DOHH2 (cell line): ENCODE data around the gene FRMD4B.
"Not testable (repeated sequence)": the region's sequence is repeated elsewhere in the genome, so short reads cannot be mapped to it uniquely, and the experiment has no call there.

ENCODE experiments used
- H3F3A ChIP-seq: fragments of 200-600 bp; sonication (generic), shearing (Covaris generic); 2 replicates; pipeline ENCODE4 v1.6.0; 2016; ENCODE audit warnings: antibody characterized with exemption, mild to moderate bottlenecking; ENCODE audit not compliant: control insufficient read depth, insufficient read depth
- H3K27ac ChIP-seq: fragments of 200-600 bp; sonication (generic); 2 replicates; pipeline ENCODE4 v1.5.1; 2014; ENCODE audit warnings: low read depth, mild to moderate bottlenecking, low read length, moderate library complexity
- H3K27me3 ChIP-seq: fragments of 200-600 bp; sonication (generic); 2 replicates; pipeline ENCODE4 v1.6.1; 2014; ENCODE audit warnings: mild to moderate bottlenecking, low read length, mixed read lengths; ENCODE audit not compliant: control insufficient read depth
- H3K36me3 ChIP-seq: fragments of 200-600 bp; sonication (generic); 2 replicates; pipeline ENCODE4 v1.6.1; 2014; ENCODE audit warnings: mild to moderate bottlenecking, low read length, moderate library complexity, mixed read lengths; ENCODE audit not compliant: control insufficient read depth
- H3K4me1 ChIP-seq: fragments of 200-600 bp; sonication (generic); 2 replicates; pipeline ENCODE4 v1.6.1; 2014; ENCODE audit warnings: mild to moderate bottlenecking, low read length, mixed read lengths; ENCODE audit not compliant: control insufficient read depth
- H3K4me2 ChIP-seq: fragments of 200-600 bp; sonication (generic); 2 replicates; pipeline ENCODE4 v1.6.0; 2014; ENCODE audit warnings: mild to moderate bottlenecking, low read length, moderate library complexity
- H3K4me3 ChIP-seq: fragments of 200-600 bp; sonication (generic); 2 replicates; pipeline ENCODE4 v1.5.1; 2014; ENCODE audit warnings: mild to moderate bottlenecking, low read length, mixed read lengths
- H3K79me2 ChIP-seq: fragments of 200-600 bp; sonication (generic); 2 replicates; pipeline ENCODE4 v1.6.1; 2014; ENCODE audit warnings: mild to moderate bottlenecking, low read length, mixed read lengths; ENCODE audit not compliant: control insufficient read depth
- H3K9me2 ChIP-seq: fragments of 200-600 bp; sonication (generic); replicated peaks from 2 replicates; pipeline ENCODE4 v1.6.1; 2014; ENCODE audit warnings: mild to moderate bottlenecking, low read length, mixed read lengths; ENCODE audit not compliant: control insufficient read depth
- H3K9me3 ChIP-seq: fragments of 200-600 bp; sonication (generic); 2 replicates; pipeline ENCODE4 v1.6.1; 2014; ENCODE audit warnings: antibody characterized with exemption, low read length, mixed read lengths; ENCODE audit not compliant: control insufficient read depth, insufficient read depth
- H4K20me1 ChIP-seq: fragments of 200-600 bp; sonication (generic); 2 replicates; pipeline ENCODE4 v1.6.0; 2014; ENCODE audit warnings: low read depth, mild to moderate bottlenecking, antibody characterized with exemption, low read length, moderate library complexity; ENCODE audit not compliant: control insufficient read depth, insufficient read depth
- EZH2phosphoT487 ChIP-seq: fragments of 200-600 bp; sonication (generic); IDR thresholded peaks from 2 replicates; pipeline ENCODE4 v1.6.1; 2017; ENCODE audit warnings: borderline replicate concordance, mild to moderate bottlenecking, antibody characterized with exemption, low read length, moderate library complexity, mixed read lengths
- TF ChIP-seq, protein P1 (sequence below): fragments of 200-600 bp; sonication (generic); IDR thresholded peaks from one replicate; pipeline ENCODE4 v1.5.1; 2014; ENCODE audit warnings: antibody characterized with exemption, mild to moderate bottlenecking, low read depth, low read length; ENCODE audit not compliant: poor library complexity, severe bottlenecking

FRMD4B gene

DNA sequence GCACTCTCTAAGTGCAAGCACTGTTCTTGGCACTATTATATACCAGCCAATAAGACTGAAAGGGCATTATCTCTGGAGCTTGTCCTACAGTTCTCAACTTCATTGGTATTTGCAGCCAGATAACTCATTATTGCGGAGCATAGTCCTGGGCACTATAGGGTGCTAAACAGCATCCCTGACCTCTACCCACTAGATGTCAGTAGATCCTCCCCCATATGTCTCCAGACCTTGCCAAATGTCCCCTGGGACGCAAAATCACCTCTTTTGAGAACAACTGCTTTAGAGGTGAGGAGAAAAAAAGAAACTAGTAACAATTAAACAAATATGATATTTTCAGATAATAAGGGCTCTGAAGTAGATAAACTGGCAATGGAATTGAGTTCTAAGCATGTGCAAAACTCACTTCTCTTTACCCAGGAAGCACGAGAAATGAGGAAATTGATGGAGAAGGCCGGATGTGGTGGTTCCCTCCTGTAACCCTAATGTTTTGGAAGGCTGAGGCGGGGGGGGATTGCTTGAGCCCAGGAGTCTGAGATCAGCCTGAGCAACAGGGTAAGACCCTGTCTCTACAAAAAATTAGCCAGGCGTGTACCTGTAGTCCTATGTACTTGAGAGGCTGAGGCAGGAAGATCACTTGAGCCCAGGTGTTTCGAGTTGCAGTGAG is 61.4 kb downstream of the FRMD4B start:
- Histone ChIP-seq H3K4me3 (no peak overlapping the region), H3K4me1 (peaks cover 9% of the 10 kb centered on the region), H3K9me2 (no peaks in the 10 kb centered on the region), H3K9me3 (no peaks in the 10 kb centered on the region), H3K27ac (no peak overlapping the region), H3K79me2 (no peaks in the 10 kb centered on the region), H3F3A (no peaks in the 10 kb centered on the region), H3K4me2 (no peak overlapping the region), H4K20me1 (no peaks in the 10 kb centered on the region), H3K27me3 (peaks cover 3% of the 10 kb centered on the region; the same call in 1 of the 2 replicates), H3K36me3 (no peaks in the 10 kb centered on the region)
- TF ChIP-seq EZH2phosphoT487, result no peak
- TF ChIP-seq, protein P1, sequence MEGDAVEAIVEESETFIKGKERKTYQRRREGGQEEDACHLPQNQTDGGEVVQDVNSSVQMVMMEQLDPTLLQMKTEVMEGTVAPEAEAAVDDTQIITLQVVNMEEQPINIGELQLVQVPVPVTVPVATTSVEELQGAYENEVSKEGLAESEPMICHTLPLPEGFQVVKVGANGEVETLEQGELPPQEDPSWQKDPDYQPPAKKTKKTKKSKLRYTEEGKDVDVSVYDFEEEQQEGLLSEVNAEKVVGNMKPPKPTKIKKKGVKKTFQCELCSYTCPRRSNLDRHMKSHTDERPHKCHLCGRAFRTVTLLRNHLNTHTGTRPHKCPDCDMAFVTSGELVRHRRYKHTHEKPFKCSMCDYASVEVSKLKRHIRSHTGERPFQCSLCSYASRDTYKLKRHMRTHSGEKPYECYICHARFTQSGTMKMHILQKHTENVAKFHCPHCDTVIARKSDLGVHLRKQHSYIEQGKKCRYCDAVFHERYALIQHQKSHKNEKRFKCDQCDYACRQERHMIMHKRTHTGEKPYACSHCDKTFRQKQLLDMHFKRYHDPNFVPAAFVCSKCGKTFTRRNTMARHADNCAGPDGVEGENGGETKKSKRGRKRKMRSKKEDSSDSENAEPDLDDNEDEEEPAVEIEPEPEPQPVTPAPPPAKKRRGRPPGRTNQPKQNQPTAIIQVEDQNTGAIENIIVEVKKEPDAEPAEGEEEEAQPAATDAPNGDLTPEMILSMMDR, result peak; percentile 30

DNA sequence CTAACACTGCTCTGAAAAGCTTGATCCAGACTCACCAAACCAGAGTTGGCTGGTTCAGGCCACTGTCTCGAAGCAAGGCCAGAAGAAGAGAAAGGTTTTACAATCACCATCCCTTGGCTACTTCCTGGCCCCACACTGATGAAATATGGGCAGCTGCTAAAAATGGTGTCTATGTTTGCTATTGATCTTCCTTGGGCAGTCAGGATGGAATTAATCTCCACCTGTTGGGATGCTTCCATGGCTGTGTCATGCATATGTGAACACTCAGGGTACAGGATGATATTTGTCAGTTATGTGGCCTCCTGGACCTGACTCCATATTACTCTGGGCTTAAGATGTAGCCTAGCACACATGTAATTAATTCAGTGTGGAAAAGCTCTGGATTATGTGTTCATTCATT is 61.9 kb downstream of the FRMD4B start:
- H3K4me3 ChIP-seq, result no peak overlapping the region
- no peaks in the 10 kb centered on the region for H3K9me2 ChIP-seq
- no peaks in the 10 kb centered on the region for H3K9me3 ChIP-seq
- H3F3A ChIP-seq, result no peaks in the 10 kb centered on the region
- no peaks in the 10 kb centered on the region for H3K36me3 ChIP-seq
- H4K20me1 ChIP-seq, result no peaks in the 10 kb centered on the region
- no peak overlapping the region for H3K27ac ChIP-seq
- peaks cover 3% of the 10 kb centered on the region; the same call in 1 of the 2 replicates for H3K27me3 ChIP-seq
- H3K79me2 ChIP-seq, result no peaks in the 10 kb centered on the region
- TF ChIP-seq, protein P1, result no peak
- no peak for TF ChIP-seq EZH2phosphoT487
- no peak overlapping the region for H3K4me2 ChIP-seq
- H3K4me1 ChIP-seq, result peaks cover 9% of the 10 kb centered on the region

DNA sequence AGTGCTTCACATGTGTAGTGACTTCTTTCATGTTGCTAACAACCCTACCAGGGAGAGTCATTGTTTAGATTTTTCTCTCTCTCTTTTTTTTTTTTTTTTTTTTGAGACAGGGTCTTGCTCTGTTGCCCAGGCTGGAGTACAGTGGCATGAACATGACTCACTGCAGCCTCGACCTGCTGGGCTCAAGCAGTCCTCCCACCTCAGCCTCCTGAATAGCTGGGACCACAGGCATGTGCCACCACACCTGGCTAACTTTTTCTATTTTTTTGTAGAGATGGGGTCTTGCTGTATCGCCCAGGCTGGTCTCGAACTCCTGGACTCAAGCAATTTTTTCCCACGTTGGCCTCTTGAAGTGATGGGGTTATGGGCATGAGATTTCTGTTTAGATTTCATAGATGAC is 63.4 kb downstream of the FRMD4B start:
- H3K9me3 ChIP-seq, H3K27ac ChIP-seq, H4K20me1 ChIP-seq, H3K4me3 ChIP-seq, H3K9me2 ChIP-seq, H3K4me1 ChIP-seq, H3K79me2 ChIP-seq, H3F3A ChIP-seq, H3K27me3 ChIP-seq, H3K4me2 ChIP-seq, H3K36me3 ChIP-seq: not testable (repeated sequence)

DNA sequence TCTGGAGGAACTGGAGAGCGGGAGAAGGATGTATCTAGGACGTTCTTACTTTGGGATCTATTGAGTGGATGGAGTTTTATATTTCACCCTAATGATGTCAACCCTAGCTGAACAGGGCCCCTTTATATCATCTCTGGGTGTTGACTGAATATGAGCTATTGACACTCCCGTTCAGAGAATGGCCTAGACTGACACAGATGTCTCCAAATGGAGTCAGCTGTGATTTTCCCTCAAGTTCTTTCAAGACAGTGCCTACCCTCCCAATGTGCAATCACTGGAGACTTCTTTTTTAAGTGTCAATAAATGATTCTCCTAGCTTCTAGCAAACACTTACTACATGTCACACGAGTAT is 63.8 kb downstream of the FRMD4B start:
- no peak for TF ChIP-seq EZH2phosphoT487
- TF ChIP-seq, protein P1, result no peak
- H3K27me3 ChIP-seq, result peaks cover 3% of the 10 kb centered on the region; the same call in 1 of the 2 replicates
- H3K36me3 ChIP-seq, result no peaks in the 10 kb centered on the region
- H4K20me1 ChIP-seq, result no peaks in the 10 kb centered on the region
- no peaks in the 10 kb centered on the region for H3K9me3 ChIP-seq
- peaks cover 9% of the 10 kb centered on the region for H3K4me1 ChIP-seq
- H3K27ac ChIP-seq, result no peak overlapping the region
- no peaks in the 10 kb centered on the region for H3K9me2 ChIP-seq
- H3K4me2 ChIP-seq, result no peak overlapping the region
- H3K79me2 ChIP-seq, result no peaks in the 10 kb centered on the region
- no peaks in the 10 kb centered on the region for H3F3A ChIP-seq
- H3K4me3 ChIP-seq, result no peak overlapping the region
